ENCODE measurements around the gene CPNE5. TPM values are rescaled to one million over a fixed set of nuclear protein-coding genes. Genes with fewer than 3 reads are reported as not detected.

The CPNE5 gene
- polyA plus RNA-seq, 1 of the 3 experiments (the other 2 are of a cell fraction), result 0.30 TPM

DNA sequence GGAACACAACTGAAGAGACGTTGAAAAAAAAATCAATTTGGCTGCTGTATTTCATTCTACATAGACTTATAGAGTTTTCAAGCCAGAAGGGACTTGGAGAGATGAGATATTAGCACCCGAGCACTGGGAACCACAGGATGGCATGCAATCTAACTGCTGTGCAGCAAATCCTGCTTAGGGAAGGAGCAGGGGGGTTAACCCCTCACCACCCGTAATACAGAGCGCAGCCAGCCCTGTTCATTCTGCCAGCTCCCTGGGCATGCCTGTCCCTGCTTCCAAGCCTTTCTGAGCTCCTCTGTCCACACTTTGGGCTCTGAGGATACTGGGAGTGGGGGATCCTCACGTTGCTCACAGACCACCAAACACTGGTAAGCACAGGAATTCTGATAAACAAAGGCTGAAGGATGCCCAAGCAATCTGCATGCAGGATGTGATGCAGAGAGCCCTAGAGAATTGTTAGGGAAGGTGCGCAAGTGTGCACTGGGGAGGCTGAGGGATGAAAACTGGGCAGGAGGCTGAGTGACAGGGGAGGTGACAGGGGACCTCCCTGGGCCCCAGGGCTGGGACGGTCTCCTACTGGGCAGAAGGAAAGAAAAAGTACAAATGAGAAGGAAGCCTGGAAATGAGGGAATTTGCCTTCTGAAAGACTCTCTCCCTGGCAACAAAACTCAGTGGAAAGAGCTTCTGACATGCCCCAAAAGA, 34.0 kb downstream of the CPNE5 start:
- CTCF ChIA-PET, result interaction anchor here (1.0 to 1.9 kb wide), 5 partner anchors 15 to 405 kb away, joined by 3 to 6 read pairs (median 4); no protein-coding TSS in a partner anchor
- no peak overlapping the region for H3K27ac ChIP-seq (ENCODE audit: low read depth in 2 of 2, low read length in 1 of 2)
- H3K36me3 ChIP-seq (replicated peaks in 1 of 2; ENCODE audit: control insufficient read depth in 1 of 2, insufficient read depth in 2 of 2, low read length in 1 of 2), result no peaks in the 10 kb centered on the region
- no peak for DNase-seq
- H3K79me2 ChIP-seq (ENCODE audit: insufficient read depth), result no peaks in the 10 kb centered on the region
- no peak overlapping the region for H3K4me3 ChIP-seq (ENCODE audit: low read depth in 2 of 2, low read length in 1 of 2)
- TF ChIP-seq YY1 (IDR thresholded peaks at IDR 0.05; ENCODE audit: low read depth) (no peak), NFIC (IDR thresholded peaks at IDR 0.05; ENCODE audit: borderline replicate concordance) (no peak), MAX (IDR thresholded peaks at IDR 0.05; ENCODE audit: low read depth) (no peak), GATA2 (CRISPR knock-in tag; IDR thresholded peaks at IDR 0.05) (no peak), TAF1 (IDR thresholded peaks at IDR 0.05; ENCODE audit: borderline replicate concordance, low read depth, low read length) (no peak), CHD2 (IDR thresholded peaks at IDR 0.05; ENCODE audit: low read length, partially characterized antibody) (no peak), RXRA (IDR thresholded peaks at IDR 0.05; ENCODE audit: borderline replicate concordance, low read depth) (no peak), FOXM1 (IDR thresholded peaks at IDR 0.05; ENCODE audit: low read depth) (no peak), POLR2AphosphoS5 (IDR thresholded peaks at IDR 0.05; ENCODE audit: low read depth, low read length) (no peak)
- TF ChIP-seq, protein P1, sequence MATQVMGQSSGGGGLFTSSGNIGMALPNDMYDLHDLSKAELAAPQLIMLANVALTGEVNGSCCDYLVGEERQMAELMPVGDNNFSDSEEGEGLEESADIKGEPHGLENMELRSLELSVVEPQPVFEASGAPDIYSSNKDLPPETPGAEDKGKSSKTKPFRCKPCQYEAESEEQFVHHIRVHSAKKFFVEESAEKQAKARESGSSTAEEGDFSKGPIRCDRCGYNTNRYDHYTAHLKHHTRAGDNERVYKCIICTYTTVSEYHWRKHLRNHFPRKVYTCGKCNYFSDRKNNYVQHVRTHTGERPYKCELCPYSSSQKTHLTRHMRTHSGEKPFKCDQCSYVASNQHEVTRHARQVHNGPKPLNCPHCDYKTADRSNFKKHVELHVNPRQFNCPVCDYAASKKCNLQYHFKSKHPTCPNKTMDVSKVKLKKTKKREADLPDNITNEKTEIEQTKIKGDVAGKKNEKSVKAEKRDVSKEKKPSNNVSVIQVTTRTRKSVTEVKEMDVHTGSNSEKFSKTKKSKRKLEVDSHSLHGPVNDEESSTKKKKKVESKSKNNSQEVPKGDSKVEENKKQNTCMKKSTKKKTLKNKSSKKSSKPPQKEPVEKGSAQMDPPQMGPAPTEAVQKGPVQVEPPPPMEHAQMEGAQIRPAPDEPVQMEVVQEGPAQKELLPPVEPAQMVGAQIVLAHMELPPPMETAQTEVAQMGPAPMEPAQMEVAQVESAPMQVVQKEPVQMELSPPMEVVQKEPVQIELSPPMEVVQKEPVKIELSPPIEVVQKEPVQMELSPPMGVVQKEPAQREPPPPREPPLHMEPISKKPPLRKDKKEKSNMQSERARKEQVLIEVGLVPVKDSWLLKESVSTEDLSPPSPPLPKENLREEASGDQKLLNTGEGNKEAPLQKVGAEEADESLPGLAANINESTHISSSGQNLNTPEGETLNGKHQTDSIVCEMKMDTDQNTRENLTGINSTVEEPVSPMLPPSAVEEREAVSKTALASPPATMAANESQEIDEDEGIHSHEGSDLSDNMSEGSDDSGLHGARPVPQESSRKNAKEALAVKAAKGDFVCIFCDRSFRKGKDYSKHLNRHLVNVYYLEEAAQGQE (IDR thresholded peaks at IDR 0.05; ENCODE audit: low read depth, low read length), result no peak
- TF ChIP-seq, protein P2, sequence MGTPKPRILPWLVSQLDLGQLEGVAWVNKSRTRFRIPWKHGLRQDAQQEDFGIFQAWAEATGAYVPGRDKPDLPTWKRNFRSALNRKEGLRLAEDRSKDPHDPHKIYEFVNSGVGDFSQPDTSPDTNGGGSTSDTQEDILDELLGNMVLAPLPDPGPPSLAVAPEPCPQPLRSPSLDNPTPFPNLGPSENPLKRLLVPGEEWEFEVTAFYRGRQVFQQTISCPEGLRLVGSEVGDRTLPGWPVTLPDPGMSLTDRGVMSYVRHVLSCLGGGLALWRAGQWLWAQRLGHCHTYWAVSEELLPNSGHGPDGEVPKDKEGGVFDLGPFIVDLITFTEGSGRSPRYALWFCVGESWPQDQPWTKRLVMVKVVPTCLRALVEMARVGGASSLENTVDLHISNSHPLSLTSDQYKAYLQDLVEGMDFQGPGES (IDR thresholded peaks at IDR 0.05; ENCODE audit: low read depth, low read length), result no peak
- H3F3A ChIP-seq (replicated peaks; ENCODE audit: insufficient read depth), result no peaks in the 10 kb centered on the region
- H3K27me3 ChIP-seq (ENCODE audit: insufficient read depth), result no peaks in the 10 kb centered on the region; the same call in 1 of the 2 replicates
- H3K4me1 ChIP-seq (ENCODE audit: control insufficient read depth in 1 of 2, insufficient read depth in 2 of 2, low read depth in 1 of 2, low read length in 1 of 2), result no peaks in the 10 kb centered on the region
- WGBS (ENCODE audit: low lambda C conversion rate), result 72% methylated on average over 7 of the region's 7 CpGs
- H2AFZ ChIP-seq (ENCODE audit: low read depth), result no peak overlapping the region
- no peak overlapping the region for H3K9ac ChIP-seq
- H3K9me2 ChIP-seq, result no peaks in the 10 kb centered on the region
- H3K9me3 ChIP-seq, result no peaks in the 10 kb centered on the region
- POLR2A ChIA-PET, result no interaction called here
- H4K20me1 ChIP-seq (ENCODE audit: insufficient read depth), result no peaks in the 10 kb centered on the region
- no peak overlapping the region for H3K4me2 ChIP-seq

- Histone ChIP-seq H3K9me3 (no peaks in the 10 kb centered on the region), H4K20me1 (ENCODE audit: insufficient read depth) (no peaks in the 10 kb centered on the region), H3K9ac (no peak overlapping the region), H3K9me2 (no peaks in the 10 kb centered on the region), H2AFZ (ENCODE audit: low read depth) (no peak overlapping the region), H3K27me3 (ENCODE audit: insufficient read depth) (no peaks in the 10 kb centered on the region; the same call in 1 of the 2 replicates), H3K79me2 (ENCODE audit: insufficient read depth) (no peaks in the 10 kb centered on the region), H3K4me1 (ENCODE audit: control insufficient read depth in 1 of 2, insufficient read depth in 2 of 2, low read depth in 1 of 2, low read length in 1 of 2) (no peaks in the 10 kb centered on the region), H3F3A (replicated peaks; ENCODE audit: insufficient read depth) (no peaks in the 10 kb centered on the region), H3K36me3 (replicated peaks in 1 of 2; ENCODE audit: control insufficient read depth in 1 of 2, insufficient read depth in 2 of 2, low read length in 1 of 2) (no peaks in the 10 kb centered on the region), H3K27ac (ENCODE audit: low read depth in 2 of 2, low read length in 1 of 2) (no peak overlapping the region), H3K4me2 (no peak overlapping the region), H3K4me3 (ENCODE audit: low read depth in 2 of 2, low read length in 1 of 2) (no peak overlapping the region)
- ChIA-PET CTCF (interaction anchor here (1.8 kb wide), 1 partner anchor 46 kb away, joined by 4 read pairs; no protein-coding TSS in a partner anchor), POLR2A (no interaction called here)
- WGBS (ENCODE audit: low lambda C conversion rate), result 74% methylated on average over 3 of the region's 3 CpGs
- no peak for DNase-seq
- TF ChIP-seq PBX3 (IDR thresholded peaks at IDR 0.05), result no peak
- no peak for TF ChIP-seq RCOR1 (IDR thresholded peaks at IDR 0.05; ENCODE audit: low read length)
- no peak for TF ChIP-seq NFIC (IDR thresholded peaks at IDR 0.05; ENCODE audit: borderline replicate concordance)
- TF ChIP-seq CHD2 (IDR thresholded peaks at IDR 0.05; ENCODE audit: low read length, partially characterized antibody), result no peak
- no peak for TF ChIP-seq RXRA (IDR thresholded peaks at IDR 0.05; ENCODE audit: borderline replicate concordance, low read depth)
- TF ChIP-seq FOXJ3 (CRISPR knock-in tag; IDR thresholded peaks at IDR 0.05), result no peak
- no peak for TF ChIP-seq GATA2 (CRISPR knock-in tag; IDR thresholded peaks at IDR 0.05)
- no peak for TF ChIP-seq TCF12 (IDR thresholded peaks at IDR 0.05)
- TF ChIP-seq JUND (IDR thresholded peaks at IDR 0.05), result no peak
- TF ChIP-seq EP300 (IDR thresholded peaks at IDR 0.05; ENCODE audit: borderline replicate concordance in 1 of 2, low read depth in 1 of 2, low read length in 1 of 2), result no peak
- TF ChIP-seq RAD21 (IDR thresholded peaks at IDR 0.05; ENCODE audit: low read length), result no peak
- TF ChIP-seq SMC3 (IDR thresholded peaks at IDR 0.05; ENCODE audit: low read depth, low read length), result no peak
- TF ChIP-seq USF2 (IDR thresholded peaks at IDR 0.05; ENCODE audit: borderline replicate concordance, low read depth, low read length), result no peak
Measured at GRCh38 chr6:36804563-36804962, 34.7 kb downstream of the CPNE5 start.
